Anterior cingulate cortex (tissue), 58 donors: ENCODE data around the gene RAVER1.
"Not testable (repeated sequence)": the region's sequence is repeated elsewhere in the genome, so short reads cannot be mapped to it uniquely, and the experiment has no call there.

Experiments used
- DNase-seq, 58 donors: peaks; one replicate each; lab custom pipeline; 2025; lab: John Stamatoyannopoulos, UW

Gene RAVER1

GRCh38 chr19:10332965-10333757 lies at the start of gene RAVER1:
Gene RAVER1, minus strand, starts transcription at chr19:10333529. Its CDS starts 22 bp downstream, at chr19:10333507.
- DNase-seq: peak; percentile 77 to 99 (median 95)

- not testable (repeated sequence) for DNase-seq
These were observed 49.8 kb upstream of the RAVER1 start for GRCh38 chr19:10383223-10383499.

GRCh38 chr19:10380313-10381102 lies 47.2 kb upstream of the RAVER1 start, which contains the start of gene TYK2:
Gene TYK2, minus strand, starts transcription at chr19:10380572. Its CDS starts 2,166 bp downstream, at chr19:10378406.
- DNase-seq: peak; percentile 83 to 100 (median 97)

- no peak for DNase-seq
These were observed 46.6 kb upstream of the RAVER1 start for GRCh38 chr19:10379880-10380312.

GRCh38 chr19:10378124-10378523 lies 44.8 kb upstream of the RAVER1 start:
- DNase-seq: no peak

GRCh38 chr19:10377140-10377640 lies 43.9 kb upstream of the RAVER1 start:
- DNase-seq: not testable (repeated sequence)

GRCh38 chr19:10374931-10375330 lies 41.6 kb upstream of the RAVER1 start:
- DNase-seq: no peak

- peak in 1 of 58 donors; percentile 23 for DNase-seq
These were observed 39.4 kb upstream of the RAVER1 start for GRCh38 chr19:10372690-10373089.

GRCh38 chr19:10368101-10368803 lies 34.9 kb upstream of the RAVER1 start:
- no peak for DNase-seq

- DNase-seq: not testable (repeated sequence)
These were observed 33.7 kb upstream of the RAVER1 start for GRCh38 chr19:10366950-10367512.

GRCh38 chr19:10365518-10365917 lies 32.2 kb upstream of the RAVER1 start:
- DNase-seq: no peak

GRCh38 chr19:10364644-10365043 lies 31.3 kb upstream of the RAVER1 start:
- peak in 45 of 58 donors; percentile 3 to 68 (median 21) for DNase-seq

GRCh38 chr19:10363789-10364281 lies 30.5 kb upstream of the RAVER1 start:
- DNase-seq: no peak

- DNase-seq: no peak
These were observed 28.9 kb upstream of the RAVER1 start for GRCh38 chr19:10362259-10362658.

- no peak for DNase-seq
These were observed 28.3 kb upstream of the RAVER1 start for GRCh38 chr19:10361569-10362011.

- DNase-seq: no peak
These were observed 23.1 kb upstream of the RAVER1 start for GRCh38 chr19:10356431-10356830.

GRCh38 chr19:10353793-10354391 lies 20.6 kb upstream of the RAVER1 start:
- peak in 2 of 58 donors; percentile 12 to 29 for DNase-seq

GRCh38 chr19:10352764-10353671 lies 19.7 kb upstream of the RAVER1 start:
- DNase-seq: no peak

GRCh38 chr19:10346509-10346908 lies 13.2 kb upstream of the RAVER1 start:
- peak in 2 of 58 donors; percentile 1 to 22 for DNase-seq
